ELR (cell line): ENCODE results near the gene WDR11.

Source experiments
- DNase-seq: peaks from one replicate; pipeline ENCODE4 v3.0.0-alpha.2; 2015; ENCODE audit warnings: low read depth

The WDR11 gene

GRCh38 chr10:120850911-120851865 lies at the start of gene WDR11:
WDR11 (plus strand) TSS chr10:120851362; CDS start chr10:120851421, 59 bp downstream.
- DNase-seq: peak; percentile 96

GRCh38 chr10:120802935-120803334 lies 48.2 kb upstream of the WDR11 start:
- DNase-seq: no peak

- no peak for DNase-seq
These were observed 47.2 kb upstream of the WDR11 start for GRCh38 chr10:120803972-120804371.

- no peak for DNase-seq
These were observed 45.9 kb upstream of the WDR11 start for GRCh38 chr10:120805014-120805812.

- no peak for DNase-seq
These were observed 45.1 kb upstream of the WDR11 start for GRCh38 chr10:120806081-120806480.

- DNase-seq: no peak
These were observed 40.9 kb upstream of the WDR11 start for GRCh38 chr10:120810298-120810697.

- no peak for DNase-seq
These were observed 38.1 kb upstream of the WDR11 start for GRCh38 chr10:120813085-120813484.

GRCh38 chr10:120818301-120818700 lies 32.9 kb upstream of the WDR11 start:
- no peak for DNase-seq

GRCh38 chr10:120819366-120819765 lies 31.8 kb upstream of the WDR11 start:
- no peak for DNase-seq

- DNase-seq: no peak
These were observed 27.9 kb upstream of the WDR11 start for GRCh38 chr10:120823266-120823665.

GRCh38 chr10:120824881-120825309 lies 26.3 kb upstream of the WDR11 start:
- DNase-seq: peak; percentile 39

- DNase-seq: no peak
These were observed 25.0 kb upstream of the WDR11 start for GRCh38 chr10:120825878-120826769.

GRCh38 chr10:120827251-120827875 lies 23.8 kb upstream of the WDR11 start:
- DNase-seq: no peak

- DNase-seq: no peak
These were observed 22.3 kb upstream of the WDR11 start for GRCh38 chr10:120828763-120829319.

GRCh38 chr10:120832106-120832505 lies 19.1 kb upstream of the WDR11 start:
- DNase-seq: no peak

- DNase-seq: no peak
These were observed 17.8 kb upstream of the WDR11 start for GRCh38 chr10:120833222-120833928.

GRCh38 chr10:120835603-120836002 lies 15.6 kb upstream of the WDR11 start:
- no peak for DNase-seq

- no peak for DNase-seq
These were observed 12.2 kb upstream of the WDR11 start for GRCh38 chr10:120838941-120839340.

GRCh38 chr10:120841522-120842189 lies 9.5 kb upstream of the WDR11 start:
- DNase-seq: peak; percentile 29

- no peak for DNase-seq
These were observed 3.2 kb downstream of the WDR11 start for GRCh38 chr10:120854388-120854787.
